ENCODE measurements around the gene CBFA2T2.

DNA sequence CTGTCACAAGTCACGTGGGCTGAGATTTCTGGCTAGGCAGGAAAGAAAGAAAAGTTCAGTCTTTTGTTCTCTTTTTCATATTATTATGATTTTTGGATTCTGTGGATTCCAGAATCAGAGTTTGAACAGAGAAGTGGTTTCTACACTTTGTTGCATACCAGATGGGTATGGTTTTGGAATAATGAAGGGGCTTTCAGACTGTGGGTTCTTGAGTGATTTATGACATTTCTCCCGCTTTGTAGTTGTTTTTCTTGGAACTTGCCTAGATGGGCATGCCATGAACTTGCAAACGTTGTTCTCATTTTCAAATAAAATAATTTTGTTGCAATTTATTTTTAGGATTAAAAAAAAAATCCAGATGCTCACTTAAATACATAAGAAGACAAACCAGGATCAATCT, 34.4 kb downstream of the CBFA2T2 start:
- TF ChIP-seq, protein P1, sequence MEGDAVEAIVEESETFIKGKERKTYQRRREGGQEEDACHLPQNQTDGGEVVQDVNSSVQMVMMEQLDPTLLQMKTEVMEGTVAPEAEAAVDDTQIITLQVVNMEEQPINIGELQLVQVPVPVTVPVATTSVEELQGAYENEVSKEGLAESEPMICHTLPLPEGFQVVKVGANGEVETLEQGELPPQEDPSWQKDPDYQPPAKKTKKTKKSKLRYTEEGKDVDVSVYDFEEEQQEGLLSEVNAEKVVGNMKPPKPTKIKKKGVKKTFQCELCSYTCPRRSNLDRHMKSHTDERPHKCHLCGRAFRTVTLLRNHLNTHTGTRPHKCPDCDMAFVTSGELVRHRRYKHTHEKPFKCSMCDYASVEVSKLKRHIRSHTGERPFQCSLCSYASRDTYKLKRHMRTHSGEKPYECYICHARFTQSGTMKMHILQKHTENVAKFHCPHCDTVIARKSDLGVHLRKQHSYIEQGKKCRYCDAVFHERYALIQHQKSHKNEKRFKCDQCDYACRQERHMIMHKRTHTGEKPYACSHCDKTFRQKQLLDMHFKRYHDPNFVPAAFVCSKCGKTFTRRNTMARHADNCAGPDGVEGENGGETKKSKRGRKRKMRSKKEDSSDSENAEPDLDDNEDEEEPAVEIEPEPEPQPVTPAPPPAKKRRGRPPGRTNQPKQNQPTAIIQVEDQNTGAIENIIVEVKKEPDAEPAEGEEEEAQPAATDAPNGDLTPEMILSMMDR (IDR thresholded peaks at IDR 0.05), result no peak
- TF ChIP-seq EP300 (IDR thresholded peaks at IDR 0.05), result no peak

All from tibial nerve (tissue), 4 donors.